HG03354 (cell line): ENCODE results near the gene MSMO1.
A peak's percentile ranks its signal among the peaks of the same experiment; 100 is the strongest.
"Not testable (repeated sequence)": the region's sequence is repeated elsewhere in the genome, so short reads cannot be mapped to it uniquely, and the experiment has no call there.

ENCODE experiments used
- ATAC-seq: cut with Tn5 transposase; IDR thresholded peaks from one replicate; pipeline ENCODE4 v1.9.1; 2021; ENCODE audit warnings: mild to moderate bottlenecking; ENCODE audit not compliant: unreplicated experiment, poor library complexity, severe bottlenecking

The MSMO1 gene

DNA sequence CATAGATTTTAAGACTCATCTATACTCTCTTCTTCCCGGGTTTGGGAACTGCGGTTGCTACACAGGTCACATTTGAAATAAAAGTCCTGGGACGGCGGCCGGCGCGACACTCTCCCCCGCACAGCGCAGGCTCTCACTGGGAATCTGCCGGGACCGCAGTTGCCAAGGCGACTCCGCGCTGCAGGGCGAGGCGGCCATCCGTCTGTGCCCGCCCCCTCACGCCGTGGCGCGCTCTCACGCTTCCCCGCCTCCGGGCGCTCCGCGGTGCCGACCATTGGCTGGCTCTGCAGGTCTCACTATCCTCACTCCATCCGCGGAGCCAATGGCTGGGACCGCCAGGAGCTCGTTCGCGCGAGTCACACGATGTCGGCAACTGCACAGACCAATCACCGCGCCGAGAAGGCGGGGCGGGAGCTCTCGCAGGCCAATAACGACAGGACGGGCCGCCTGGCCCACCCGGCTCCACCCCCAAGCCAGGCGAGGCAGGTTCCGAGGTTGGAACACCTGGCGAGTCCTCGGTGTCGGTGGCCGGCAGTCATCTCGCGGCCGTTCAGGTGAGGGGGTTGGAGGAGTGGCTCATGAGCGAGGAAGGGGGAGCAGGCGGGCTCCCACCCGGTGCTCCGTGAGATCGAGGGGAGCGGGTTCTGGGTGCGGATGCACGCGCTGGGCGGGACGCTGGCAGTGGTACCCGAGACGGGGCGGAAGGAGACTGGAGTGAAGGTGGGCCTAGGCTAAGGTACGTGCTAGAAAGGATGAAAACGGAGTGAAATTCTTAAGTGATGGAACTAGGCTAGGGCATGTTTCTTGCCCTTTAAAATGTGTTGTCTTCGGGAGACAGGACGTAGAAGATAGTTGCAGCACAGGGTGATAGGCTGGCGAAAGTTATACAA lies at the start of gene MSMO1:
Gene MSMO1 (plus strand): TSS at position 459 of the 890 bp plus-strand sequence. CDS start 5,702 bp downstream, outside the sequence.
- peak; percentile 97 for ATAC-seq

DNA sequence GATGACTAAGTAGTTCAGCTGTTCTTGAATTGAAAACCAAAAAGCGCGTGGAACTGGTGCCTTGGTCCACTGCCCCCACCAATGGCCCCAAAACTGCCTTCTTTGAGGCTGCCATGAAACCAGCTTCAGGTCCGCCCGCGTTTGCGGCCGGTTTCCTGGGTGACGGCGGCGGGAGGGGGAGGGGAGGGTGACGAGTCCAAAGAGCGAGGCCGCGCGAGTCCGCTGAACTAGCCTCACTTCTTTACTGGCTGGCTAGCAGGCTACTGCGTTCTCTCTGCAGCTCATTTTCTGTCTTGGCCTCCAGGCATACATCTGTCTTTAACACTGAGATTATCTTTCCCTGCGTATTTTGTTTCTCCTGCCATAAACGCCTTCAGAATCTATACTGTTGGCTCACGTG lies 47.9 kb upstream of the MSMO1 start:
- not testable (repeated sequence) for ATAC-seq

GRCh38 chr4:165284697-165285096 lies 42.8 kb upstream of the MSMO1 start:
- ATAC-seq = not testable (repeated sequence)

DNA sequence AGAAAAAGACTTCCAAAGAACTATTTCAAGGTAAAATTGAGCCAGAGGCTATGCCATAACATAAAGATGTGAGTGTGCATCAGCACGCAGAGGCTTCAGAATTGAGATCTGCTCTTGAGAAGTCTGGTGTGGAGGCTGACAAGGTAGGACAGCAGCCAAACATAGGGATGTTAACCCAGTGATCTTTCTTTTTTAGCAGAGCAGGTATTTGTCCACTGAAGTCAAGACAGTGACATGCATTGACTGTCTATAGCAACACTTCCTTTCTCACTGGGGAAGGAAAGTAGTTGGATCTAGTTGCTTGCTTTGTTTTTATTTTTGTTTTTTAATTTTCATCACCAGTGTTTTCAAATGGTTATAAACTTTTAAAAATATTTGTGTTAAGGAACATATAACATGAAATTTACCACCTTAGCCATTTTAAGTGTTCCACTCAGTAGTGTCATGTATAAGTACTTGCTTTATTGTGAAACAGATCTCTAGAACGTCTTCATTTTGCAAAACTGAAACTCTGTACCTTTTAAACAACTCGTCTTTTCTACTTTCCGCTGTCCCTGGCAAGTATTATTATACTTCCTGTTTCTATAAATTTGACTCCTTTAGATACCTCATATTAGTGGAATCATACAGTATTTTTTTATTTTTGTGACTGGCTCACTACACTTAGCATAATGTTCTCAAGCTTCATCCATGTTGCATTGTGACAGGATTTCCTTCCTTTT lies 40.7 kb upstream of the MSMO1 start:
- ATAC-seq = peak; percentile 73

GRCh38 chr4:165288226-165288625 lies 39.2 kb upstream of the MSMO1 start:
- peak; percentile 79 for ATAC-seq

GRCh38 chr4:165288639-165289422 lies 38.6 kb upstream of the MSMO1 start:
- ATAC-seq = peak; percentile 37

- ATAC-seq = no peak
Measured at GRCh38 chr4:165289423-165289785, 38.1 kb upstream of the MSMO1 start.

GRCh38 chr4:165293061-165293460 lies 34.4 kb upstream of the MSMO1 start:
- no peak for ATAC-seq

- ATAC-seq = no peak
Measured at GRCh38 chr4:165293927-165294649, 33.4 kb upstream of the MSMO1 start.

DNA sequence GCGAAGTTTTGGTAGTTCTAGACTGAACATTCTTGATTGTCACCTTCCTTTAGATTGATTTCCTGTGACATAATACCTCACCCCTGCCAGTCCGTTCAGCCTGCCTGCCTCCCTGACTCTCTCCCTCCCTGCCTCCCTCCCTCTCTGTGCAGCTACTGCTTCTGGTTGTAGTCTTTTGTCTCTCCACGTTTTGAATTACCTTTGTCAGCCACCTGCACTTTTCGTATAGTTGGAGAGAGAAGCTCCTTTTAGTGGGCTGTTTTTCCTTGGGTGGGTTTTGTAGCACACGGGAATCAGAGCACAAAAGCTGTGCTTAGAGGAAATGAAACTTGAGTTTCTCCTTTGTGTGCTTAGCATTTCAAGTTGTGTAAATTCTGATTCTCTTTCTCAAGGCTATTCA lies 32.6 kb upstream of the MSMO1 start:
- peak; percentile 96 for ATAC-seq

DNA sequence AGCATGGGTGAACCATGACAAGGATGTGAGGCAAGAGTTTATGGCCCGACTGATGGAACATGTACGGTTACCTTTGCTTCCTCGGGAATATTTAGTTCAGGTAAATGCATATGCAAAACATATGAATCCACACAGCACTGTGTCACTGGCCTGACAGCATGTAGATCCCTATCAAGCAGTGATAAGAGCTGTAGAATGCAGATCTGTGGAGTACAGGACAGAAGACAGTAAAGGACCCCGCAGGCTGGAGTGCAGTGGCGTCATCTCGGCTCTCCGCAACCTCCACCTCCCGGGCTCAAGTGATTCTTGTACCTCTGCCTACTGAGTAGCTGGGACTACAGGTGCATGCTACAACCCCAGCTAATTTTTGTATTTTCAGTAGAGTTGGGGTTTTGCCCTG lies 29.8 kb upstream of the MSMO1 start:
- ATAC-seq = no peak

- no peak for ATAC-seq
Measured at GRCh38 chr4:165299399-165300060, 27.9 kb upstream of the MSMO1 start.

DNA sequence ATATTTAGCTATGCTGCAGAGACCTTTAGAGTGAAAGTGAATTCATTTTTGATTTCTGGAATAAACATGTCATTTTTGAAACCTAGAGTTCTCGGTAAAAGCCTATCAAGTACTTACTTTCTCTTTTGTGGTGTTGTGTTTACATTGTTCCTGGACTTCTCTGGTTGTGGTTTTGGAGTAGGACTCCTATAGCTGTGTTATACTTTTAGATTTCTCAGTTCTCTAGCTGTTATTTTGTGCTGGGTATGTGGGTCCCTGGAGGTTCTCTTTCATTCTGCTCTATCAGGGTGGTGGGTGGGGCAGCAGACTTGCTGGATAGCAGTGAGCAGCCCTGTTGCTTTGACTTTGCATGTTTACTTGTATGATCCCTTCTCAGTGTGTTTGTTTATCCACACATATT lies 25.6 kb upstream of the MSMO1 start:
- ATAC-seq = peak; percentile 85

DNA sequence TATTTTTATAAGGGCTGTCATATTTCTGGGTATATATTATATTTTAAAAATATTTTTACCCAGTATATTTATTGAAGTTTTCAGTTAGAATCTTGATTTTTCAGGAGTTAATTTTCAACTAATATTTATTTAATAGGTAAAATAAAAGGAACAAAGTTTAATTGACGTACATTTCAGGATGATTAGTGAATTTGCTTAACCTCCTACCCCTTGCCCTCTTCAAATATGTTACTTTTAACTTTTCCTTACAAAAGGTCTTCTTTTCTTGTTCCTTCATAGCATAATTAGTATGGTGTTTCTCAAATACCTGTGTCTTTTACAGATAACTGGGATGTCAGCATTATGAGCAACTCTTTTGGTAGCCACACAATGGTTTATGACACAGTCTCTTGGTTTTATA lies 24.8 kb upstream of the MSMO1 start:
- no peak for ATAC-seq

DNA sequence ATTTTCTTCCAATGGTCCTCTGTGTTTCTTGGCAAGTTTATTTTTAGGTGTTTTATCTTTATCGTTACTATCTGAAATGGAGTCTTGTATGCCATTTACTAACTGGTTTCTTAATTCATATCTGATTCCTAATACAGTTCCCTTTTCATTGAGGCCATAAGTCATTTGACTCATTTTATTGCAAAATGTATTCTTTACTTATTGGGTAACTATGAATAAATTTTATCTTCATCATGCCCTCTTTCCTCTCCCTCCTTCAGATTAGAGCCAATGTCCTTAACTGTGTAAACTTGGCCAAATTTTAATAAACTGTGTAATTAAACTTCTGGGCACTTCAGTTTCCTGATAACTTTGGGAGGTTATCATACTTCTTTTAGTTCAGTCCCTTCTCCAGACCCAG lies 19.3 kb upstream of the MSMO1 start:
- ATAC-seq = no peak

DNA sequence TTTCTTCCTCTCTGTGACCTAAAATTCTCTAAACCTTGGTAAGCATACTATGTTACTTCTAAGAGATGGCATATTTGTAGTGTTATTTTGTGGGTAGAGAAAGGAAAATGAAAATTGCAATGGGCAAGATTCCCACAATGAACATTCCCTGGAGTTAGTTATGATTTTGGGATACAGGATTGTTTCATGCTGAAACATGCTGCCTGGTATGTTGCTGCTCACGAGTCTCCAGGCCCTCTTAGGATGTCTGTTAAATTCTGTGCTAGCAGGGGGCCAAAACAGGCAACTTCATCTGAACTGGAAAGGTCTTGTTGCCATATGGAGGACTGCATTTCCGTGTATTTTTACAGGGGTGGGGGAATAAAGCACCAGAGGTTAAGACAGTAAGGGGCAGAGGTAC lies 18.9 kb upstream of the MSMO1 start:
- no peak for ATAC-seq

DNA sequence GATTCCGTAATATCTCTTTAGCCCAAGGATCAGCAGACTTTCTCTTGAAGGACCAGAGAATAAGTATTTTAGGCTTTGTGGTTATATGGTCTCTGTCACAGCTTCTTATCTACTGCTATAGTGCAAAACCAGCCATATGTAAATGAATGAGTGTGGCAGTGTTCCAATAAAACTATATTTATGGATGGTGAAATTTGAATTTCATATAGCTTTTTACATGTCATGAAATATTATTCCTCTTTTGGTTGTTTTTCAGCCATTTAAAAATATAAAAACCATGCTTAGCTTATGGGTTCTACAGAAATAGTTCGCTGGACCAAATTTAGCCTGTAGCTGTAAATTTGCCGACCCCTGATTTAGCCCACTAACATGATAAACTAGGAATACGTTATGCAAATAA lies 18.0 kb upstream of the MSMO1 start:
- ATAC-seq = no peak

- ATAC-seq = no peak
Measured at GRCh38 chr4:165312506-165312905, 15.0 kb upstream of the MSMO1 start.

DNA sequence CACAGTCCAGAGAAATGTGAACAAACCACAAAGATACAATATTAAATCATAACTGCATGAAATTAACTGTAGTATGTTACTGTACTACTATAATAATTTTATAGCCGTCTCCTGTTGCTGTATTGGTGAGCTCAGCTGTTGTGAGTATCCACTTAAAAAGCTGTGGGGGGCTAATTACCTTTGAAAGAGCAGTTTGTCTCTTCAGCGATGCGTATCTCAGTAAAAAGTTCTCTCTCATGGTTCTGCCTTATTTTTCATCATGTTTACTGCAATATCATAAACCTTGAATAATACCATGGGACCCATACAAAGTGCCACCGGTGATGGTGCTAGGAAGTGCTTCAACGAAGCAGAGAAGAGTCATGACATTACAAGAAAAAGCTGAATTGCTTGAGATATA lies 8.4 kb upstream of the MSMO1 start:
- no peak for ATAC-seq
